ENCODE measurements around the gene ORC5.

ORC5 gene

GRCh38 chr7:104208421-104208780 lies 588 bp upstream of the ORC5 start:
- H2BK15ac ChIP-seq (ENCODE audit: low read depth, poor library complexity, severe bottlenecking): no peak overlapping the region
- H3K4ac ChIP-seq (ENCODE audit: low read depth in 1 of 2, low read length in 2 of 2): peak overlapping the region; percentile 35 to 54
- peak overlapping the region; percentile 37 to 79 for H3K18ac ChIP-seq (ENCODE audit: low read depth in 1 of 2, low read length in 2 of 2)
- no peak overlapping the region for H2BK12ac ChIP-seq (ENCODE audit: low read length in 2 of 2)
- peak overlapping the region; percentile 90 to 93 for H3K4me3 ChIP-seq (ENCODE audit: insufficient read depth in 1 of 2, low read depth in 1 of 2, low read length in 2 of 2)
- peaks cover 6% of the 10 kb centered on the region for H3K79me1 ChIP-seq (replicated peaks; ENCODE audit: low read length, poor library complexity, severe bottlenecking)
- no peaks in the 10 kb centered on the region for H3K27me3 ChIP-seq (ENCODE audit: control insufficient read depth in 1 of 2, insufficient read depth in 1 of 2, low read length in 2 of 2)
- no peak for DNase-seq
- peak overlapping the region; percentile 15 for H2BK120ac ChIP-seq (ENCODE audit: low read depth, low read length)
- peak overlapping the region in 1 of 2 experiments; percentile 15 for H3K14ac ChIP-seq (ENCODE audit: low read length in 2 of 2)
- H2BK5ac ChIP-seq (ENCODE audit: low read depth, low read length, poor library complexity, severe bottlenecking): no peak overlapping the region
- H3K27ac ChIP-seq (ENCODE audit: low read length, poor library complexity, severe bottlenecking): peak overlapping the region; percentile 51
- peak overlapping the region; percentile 75 for H4K91ac ChIP-seq (ENCODE audit: low read length)
- no peak overlapping the region for H2AK5ac ChIP-seq (ENCODE audit: low read length, severe bottlenecking)
- H3K4me1 ChIP-seq (ENCODE audit: control insufficient read depth, insufficient read depth, low read depth, low read length): peaks cover 4% of the 10 kb centered on the region
- peak overlapping the region; percentile 46 for H2AFZ ChIP-seq (ENCODE audit: low read depth, low read length)
- no peaks in the 10 kb centered on the region for H3K9me3 ChIP-seq (ENCODE audit: control insufficient read depth, low read length)
- peaks cover 0 to 4% of the 10 kb centered on the region in 2 experiments for H3K36me3 ChIP-seq (ENCODE audit: control insufficient read depth in 1 of 2, insufficient read depth in 2 of 2, low read depth in 1 of 2, low read length in 2 of 2)
- peak overlapping the region; percentile 94 for H3K9ac ChIP-seq (ENCODE audit: low read length)
- H4K8ac ChIP-seq (ENCODE audit: low read length): peak overlapping the region; percentile 93
- WGBS: 54% methylated on average over 7 of the region's 7 CpGs
- H3K4me2 ChIP-seq (ENCODE audit: low read length, poor library complexity, severe bottlenecking): peak overlapping the region; percentile 93
- H3K23ac ChIP-seq (ENCODE audit: low read length in 2 of 2): no peak overlapping the region

- Histone ChIP-seq H3K18ac (ENCODE audit: low read depth in 1 of 2, low read length in 2 of 2) (peak overlapping the region; percentile 94 to 96), H4K8ac (ENCODE audit: low read length) (peak overlapping the region; percentile 98), H2AFZ (ENCODE audit: low read depth, low read length) (peak overlapping the region; percentile 87), H3K9ac (ENCODE audit: low read length) (peak overlapping the region; percentile 94), H3K27ac (ENCODE audit: low read length, poor library complexity, severe bottlenecking) (peak overlapping the region; percentile 52), H3K14ac (ENCODE audit: low read length in 2 of 2) (peak overlapping the region in 1 of 2 experiments; percentile 15), H2BK120ac (ENCODE audit: low read depth, low read length) (no peak overlapping the region), H3K27me3 (ENCODE audit: control insufficient read depth in 1 of 2, insufficient read depth in 1 of 2, low read length in 2 of 2) (no peaks in the 10 kb centered on the region), H2AK5ac (ENCODE audit: low read length, severe bottlenecking) (no peak overlapping the region), H3K36me3 (ENCODE audit: control insufficient read depth in 1 of 2, insufficient read depth in 2 of 2, low read depth in 1 of 2, low read length in 2 of 2) (peaks cover 3 to 15% of the 10 kb centered on the region in 2 experiments), H4K91ac (ENCODE audit: low read length) (no peak overlapping the region), H2BK15ac (ENCODE audit: low read depth, poor library complexity, severe bottlenecking) (no peak overlapping the region), H3K4me3 (ENCODE audit: insufficient read depth in 1 of 2, low read depth in 1 of 2, low read length in 2 of 2) (peak overlapping the region; percentile 90 to 93), H3K23ac (ENCODE audit: low read length in 2 of 2) (no peak overlapping the region), H3K9me3 (ENCODE audit: control insufficient read depth, low read length) (no peaks in the 10 kb centered on the region), H3K4ac (ENCODE audit: low read depth in 1 of 2, low read length in 2 of 2) (peak overlapping the region; percentile 81 to 92), H3K79me1 (replicated peaks; ENCODE audit: low read length, poor library complexity, severe bottlenecking) (peaks cover 13% of the 10 kb centered on the region), H2BK12ac (ENCODE audit: low read length in 2 of 2) (no peak overlapping the region), H3K4me1 (ENCODE audit: control insufficient read depth, insufficient read depth, low read depth, low read length) (peaks cover 4% of the 10 kb centered on the region), H2BK5ac (ENCODE audit: low read depth, low read length, poor library complexity, severe bottlenecking) (no peak overlapping the region), H3K4me2 (ENCODE audit: low read length, poor library complexity, severe bottlenecking) (peak overlapping the region; percentile 33)
- WGBS: 2% methylated on average over 8 of the region's 10 CpGs
- DNase-seq: peak; percentile 44
Observed at GRCh38 chr7:104207348-104207730, 474 bp downstream of the ORC5 start.

DNA sequence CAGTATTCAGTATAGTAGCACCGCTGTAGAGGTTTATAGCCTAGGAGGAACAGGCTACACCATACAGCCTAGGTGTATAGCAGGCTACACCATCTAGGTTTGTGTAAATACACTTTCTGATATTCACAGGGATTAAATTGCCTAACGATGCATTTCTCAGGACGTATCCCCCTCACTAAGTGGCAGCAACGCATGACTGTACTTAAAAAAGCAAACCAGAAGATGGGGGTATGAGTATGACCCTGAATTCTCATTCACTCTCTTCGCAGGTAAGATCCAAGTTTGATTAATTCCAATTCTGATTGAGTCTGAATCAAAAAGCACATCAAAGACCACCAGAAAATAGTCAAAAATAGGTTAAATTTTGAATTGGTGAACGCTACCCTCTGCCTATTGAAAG lies 972 bp downstream of the ORC5 start:
- 65% methylated on average over 4 of the region's 6 CpGs for WGBS

GRCh38 chr7:104198673-104199278 lies 9.0 kb downstream of the ORC5 start:
- H2BK5ac ChIP-seq (ENCODE audit: low read depth, low read length, poor library complexity, severe bottlenecking): no peak overlapping the region
- H3K79me1 ChIP-seq (replicated peaks; ENCODE audit: low read length, poor library complexity, severe bottlenecking): peaks cover 26% of the 10 kb centered on the region
- no peaks in the 10 kb centered on the region for H3K4me1 ChIP-seq (ENCODE audit: control insufficient read depth, insufficient read depth, low read depth, low read length)
- H3K36me3 ChIP-seq (ENCODE audit: control insufficient read depth in 1 of 2, insufficient read depth in 2 of 2, low read depth in 1 of 2, low read length in 2 of 2): peaks cover 18 to 95% of the 10 kb centered on the region in 2 experiments
- H2BK12ac ChIP-seq (ENCODE audit: low read length in 2 of 2): no peak overlapping the region
- H3K9ac ChIP-seq (ENCODE audit: low read length): no peak overlapping the region
- H3K14ac ChIP-seq (ENCODE audit: low read length in 2 of 2): no peak overlapping the region
- H2AFZ ChIP-seq (ENCODE audit: low read depth, low read length): no peak overlapping the region
- no peaks in the 10 kb centered on the region for H3K9me3 ChIP-seq (ENCODE audit: control insufficient read depth, low read length)
- no peak overlapping the region for H2BK15ac ChIP-seq (ENCODE audit: low read depth, poor library complexity, severe bottlenecking)
- no peak overlapping the region for H2BK120ac ChIP-seq (ENCODE audit: low read depth, low read length)
- H3K18ac ChIP-seq (ENCODE audit: low read depth in 1 of 2, low read length in 2 of 2): no peak overlapping the region
- H2AK5ac ChIP-seq (ENCODE audit: low read length, severe bottlenecking): no peak overlapping the region
- no peak overlapping the region for H4K8ac ChIP-seq (ENCODE audit: low read length)
- no peak overlapping the region for H4K91ac ChIP-seq (ENCODE audit: low read length)
- H3K4ac ChIP-seq (ENCODE audit: low read depth in 1 of 2, low read length in 2 of 2): no peak overlapping the region
- no peak overlapping the region for H3K27ac ChIP-seq (ENCODE audit: low read length, poor library complexity, severe bottlenecking)
- no peak overlapping the region for H3K4me2 ChIP-seq (ENCODE audit: low read length, poor library complexity, severe bottlenecking)
- no peak for DNase-seq
- no peak overlapping the region for H3K23ac ChIP-seq (ENCODE audit: low read length in 2 of 2)
- no peak overlapping the region for H3K4me3 ChIP-seq (ENCODE audit: insufficient read depth in 1 of 2, low read depth in 1 of 2, low read length in 2 of 2)
- H3K27me3 ChIP-seq (ENCODE audit: control insufficient read depth in 1 of 2, insufficient read depth in 1 of 2, low read length in 2 of 2): no peaks in the 10 kb centered on the region
- over 99% methylated on average over 6 of the region's 6 CpGs for WGBS

More for the DNA sequence above, 972 bp downstream of the ORC5 start:
- no peak for DNase-seq
- no peak overlapping the region for H2BK15ac ChIP-seq (ENCODE audit: low read depth, poor library complexity, severe bottlenecking)
- H3K9me3 ChIP-seq (ENCODE audit: control insufficient read depth, low read length): no peaks in the 10 kb centered on the region
- no peak overlapping the region for H3K23ac ChIP-seq (ENCODE audit: low read length in 2 of 2)
- H3K4me3 ChIP-seq (ENCODE audit: insufficient read depth in 1 of 2, low read depth in 1 of 2, low read length in 2 of 2): peak overlapping the region in 1 of 2 experiments; percentile 90
- no peak overlapping the region for H4K91ac ChIP-seq (ENCODE audit: low read length)
- peaks cover 13% of the 10 kb centered on the region for H3K79me1 ChIP-seq (replicated peaks; ENCODE audit: low read length, poor library complexity, severe bottlenecking)
- peak overlapping the region in 1 of 2 experiments; percentile 43 for H3K18ac ChIP-seq (ENCODE audit: low read depth in 1 of 2, low read length in 2 of 2)
- H2BK5ac ChIP-seq (ENCODE audit: low read depth, low read length, poor library complexity, severe bottlenecking): no peak overlapping the region
- H2BK12ac ChIP-seq (ENCODE audit: low read length in 2 of 2): no peak overlapping the region
- H3K36me3 ChIP-seq (ENCODE audit: control insufficient read depth in 1 of 2, insufficient read depth in 2 of 2, low read depth in 1 of 2, low read length in 2 of 2): peaks cover 3 to 20% of the 10 kb centered on the region in 2 experiments
- H3K27ac ChIP-seq (ENCODE audit: low read length, poor library complexity, severe bottlenecking): no peak overlapping the region
- H3K14ac ChIP-seq (ENCODE audit: low read length in 2 of 2): peak overlapping the region in 1 of 2 experiments; percentile 15
- H4K8ac ChIP-seq (ENCODE audit: low read length): no peak overlapping the region
- H3K4me2 ChIP-seq (ENCODE audit: low read length, poor library complexity, severe bottlenecking): peak overlapping the region; percentile 33
- H3K27me3 ChIP-seq (ENCODE audit: control insufficient read depth in 1 of 2, insufficient read depth in 1 of 2, low read length in 2 of 2): no peaks in the 10 kb centered on the region
- no peak overlapping the region for H3K4ac ChIP-seq (ENCODE audit: low read depth in 1 of 2, low read length in 2 of 2)
- no peak overlapping the region for H2BK120ac ChIP-seq (ENCODE audit: low read depth, low read length)
- peaks cover 4% of the 10 kb centered on the region for H3K4me1 ChIP-seq (ENCODE audit: control insufficient read depth, insufficient read depth, low read depth, low read length)
- H2AFZ ChIP-seq (ENCODE audit: low read depth, low read length): no peak overlapping the region
- peak overlapping the region; percentile 51 for H2AK5ac ChIP-seq (ENCODE audit: low read length, severe bottlenecking)
- H3K9ac ChIP-seq (ENCODE audit: low read length): peak overlapping the region; percentile 94
